A549 (cell line): Measurements from ENCODE around the gene PTPRJ. TPM values are rescaled to one million over a fixed set of nuclear protein-coding genes. Genes with fewer than 3 reads are reported as not detected.

Experiments used
- ATAC-seq, 2 experiments: fragments of 200-7000 bp in 1 of 2; fragments of >200 bp in 1 of 2; cut with Nextera tagmentation in 1 of 2; cut with Tn5 transposase in 1 of 2; 3 replicates each; pipeline versions ENCODE4 v1.8.0 to v1.9.1; 2018 to 2020; ENCODE audit warnings: mild to moderate bottlenecking in 1 of 2, moderate library complexity in 1 of 2
- CTCF ChIA-PET: fragments of 300-600 bp; sonication (Branson Sonifier 250); formaldehyde crosslinking; extraction: SDS; loops from one replicate; lab custom pipeline; 2021; ENCODE audit warnings: antibody characterized with exemption, inconsistent platforms; lab: Yijun Ruan, JAX
- POLR2A ChIA-PET: fragments of 350-600 bp; formaldehyde crosslinking; extraction: SDS; loops from one replicate; lab custom pipeline; 2021; ENCODE audit warnings: antibody characterized with exemption, inconsistent platforms; lab: Yijun Ruan, JAX
- DNase-seq, 2 experiments: peaks; one replicate each; pipeline versions ENCODE4 v3.0.0 to v3.0.0-alpha.2; 2011 to 2016; ENCODE audit warnings: low read depth in 1 of 2, low spot score in 1 of 2
- FAIRE-seq: peaks from 2 replicates; lab custom pipeline; 2011; peaks lifted over from hg19 to GRCh38; lab: Jason Lieb, UNC
- H3K27ac ChIP-seq, 2 experiments: fragments of >200 bp; sonication (Bioruptor Twin); formaldehyde crosslinking; 3 replicates each; pipeline ENCODE4 v1.5.1; 2016 to 2017
- H3K4me1 ChIP-seq: fragments of >200 bp; sonication (Bioruptor Twin); formaldehyde crosslinking; 3 replicates; pipeline ENCODE4 v1.6.1; 2016
- H3K4me2 ChIP-seq: fragments of >200 bp; sonication (Bioruptor Twin); formaldehyde crosslinking; 3 replicates; pipeline ENCODE4 v1.6.1; 2016
- H3K4me3 ChIP-seq: fragments of >200 bp; sonication (Bioruptor Twin); formaldehyde crosslinking; 3 replicates; pipeline ENCODE4 v1.5.1; 2016
- H3K9me3 ChIP-seq: fragments of >200 bp; sonication (Bioruptor Twin); formaldehyde crosslinking; 3 replicates; pipeline ENCODE4 v1.6.1; 2016
- ATOH8 ChIP-seq: fragments of 250-450 bp; sonication (Bioruptor Pico); IDR thresholded peaks from 2 replicates; pipeline ENCODE4 v1.5.0; 2020; ENCODE audit warnings: low read depth, mild to moderate bottlenecking, moderate library complexity
- BCL3 ChIP-seq: fragments of >200 bp; sonication (Bioruptor Twin); formaldehyde crosslinking; IDR thresholded peaks from 3 replicates; pipeline ENCODE4 v1.6.1; 2016
- BHLHE40 ChIP-seq: IDR thresholded peaks from 2 replicates; pipeline ENCODE4 v1.6.1; 2012; ENCODE audit warnings: low read depth, low read length, inconsistent platforms
- CEBPB ChIP-seq, 2 experiments: fragments of >200 bp in 1 of 2; sonication (Bioruptor Twin) in 1 of 2; formaldehyde crosslinking in 1 of 2; IDR thresholded peaks; 2 replicates each; pipeline ENCODE4 v1.6.1; 2012 to 2016
- CHD2 ChIP-seq: fragments of 150-350 bp; IDR thresholded peaks from 2 replicates; pipeline ENCODE4 v1.6.1; 2014; ENCODE audit warnings: low read length; ENCODE audit not compliant: partially characterized antibody
- CTCF ChIP-seq: fragments of >200 bp; sonication (Bioruptor Twin); formaldehyde crosslinking; IDR thresholded peaks from 3 replicates; pipeline ENCODE4 v1.5.1; 2016
- E2F6 ChIP-seq: IDR thresholded peaks from 2 replicates; pipeline ENCODE4 v1.6.1; 2012; ENCODE audit warnings: low read depth, borderline replicate concordance
- EHF ChIP-seq: fragments of 250-450 bp; sonication (Bioruptor Pico); IDR thresholded peaks from 2 replicates; pipeline ENCODE4 v1.5.0; 2020; ENCODE audit warnings: mild to moderate bottlenecking
- EP300 ChIP-seq, 2 experiments: fragments of >200 bp; sonication (Bioruptor Twin); formaldehyde crosslinking; IDR thresholded peaks; 2 replicates in 1 of 2; 3 replicates in 1 of 2; pipeline ENCODE4 v1.6.1; 2016 to 2017
- FOSL2 ChIP-seq, 2 experiments: fragments of 450-650 bp in 1 of 2; fragments of >200 bp in 1 of 2; sonication (Bioruptor Twin) in 1 of 2; formaldehyde crosslinking; IDR thresholded peaks; 2 replicates each; pipeline versions ENCODE4 v1.5.0 to v1.6.1; 2016 to 2020; ENCODE audit warnings: mild to moderate bottlenecking in 1 of 2, moderate library complexity in 1 of 2
- FOXS1 ChIP-seq: fragments of 250-450 bp; sonication (Bioruptor Pico); IDR thresholded peaks from 2 replicates; pipeline ENCODE4 v1.5.0; 2020; ENCODE audit warnings: mild to moderate bottlenecking, moderate library complexity
- GATA3 ChIP-seq: IDR thresholded peaks from 2 replicates; pipeline ENCODE4 v1.6.1; 2012; ENCODE audit warnings: borderline replicate concordance
- HDAC2 ChIP-seq: fragments of 200-600 bp; sonication (generic); IDR thresholded peaks from 2 replicates; pipeline ENCODE4 v1.6.1; 2016
- HOXA7 ChIP-seq: fragments of 250-450 bp; sonication (Bioruptor Pico); IDR thresholded peaks from 2 replicates; pipeline ENCODE4 v1.5.0; 2020; ENCODE audit warnings: mild to moderate bottlenecking, moderate library complexity
- HOXB13 ChIP-seq: fragments of 250-450 bp; sonication (Bioruptor Pico); IDR thresholded peaks from 2 replicates; pipeline ENCODE4 v1.5.0; 2020; ENCODE audit warnings: low read depth, mild to moderate bottlenecking, moderate library complexity
- HOXB5 ChIP-seq: fragments of 250-450 bp; sonication (Bioruptor Pico); IDR thresholded peaks from 2 replicates; pipeline ENCODE4 v1.5.0; 2020; ENCODE audit warnings: mild to moderate bottlenecking, moderate library complexity
- JUN ChIP-seq, 2 experiments: fragments of >200 bp; sonication (Bioruptor Twin); formaldehyde crosslinking; IDR thresholded peaks; 2 replicates in 1 of 2; 3 replicates in 1 of 2; pipeline ENCODE4 v1.6.1; 2016 to 2017
- JUNB ChIP-seq: fragments of >200 bp; sonication (Bioruptor Twin); formaldehyde crosslinking; IDR thresholded peaks from 2 replicates; pipeline ENCODE4 v1.6.1; 2016
- KDM1A ChIP-seq: fragments of 200-600 bp; sonication (generic); IDR thresholded peaks from 2 replicates; pipeline ENCODE4 v1.6.1; 2016; ENCODE audit warnings: low read depth, mild to moderate bottlenecking
- KDM5A ChIP-seq: fragments of 200-600 bp; sonication (generic); IDR thresholded peaks from 2 replicates; pipeline ENCODE4 v1.6.1; 2016; ENCODE audit warnings: antibody characterized with exemption, mild to moderate bottlenecking
- MAFK ChIP-seq: fragments of 450-650 bp; IDR thresholded peaks from 2 replicates; pipeline ENCODE4 v1.6.1; 2014; ENCODE audit not compliant: partially characterized antibody
- NFE2L2 ChIP-seq: fragments of 150-350 bp; conservative IDR thresholded peaks from 2 replicates; pipeline ENCODE4 v1.6.1; 2014; ENCODE audit warnings: low read length
- RAD21 ChIP-seq, 2 experiments: fragments of >200 bp in 1 of 2; sonication (Bioruptor Twin) in 1 of 2; formaldehyde crosslinking in 1 of 2; IDR thresholded peaks in 1 of 2; conservative IDR thresholded peaks in 1 of 2; 2 replicates in 1 of 2; 3 replicates in 1 of 2; pipeline ENCODE4 v1.6.1; 2012 to 2018; ENCODE audit warnings: inconsistent platforms in 1 of 2
- RCOR1 ChIP-seq: fragments of 150-350 bp; IDR thresholded peaks from 2 replicates; pipeline ENCODE4 v1.6.1; 2014; ENCODE audit warnings: antibody characterized with exemption, low read length, low read depth
- RFX5 ChIP-seq: fragments of 450-650 bp; IDR thresholded peaks from 2 replicates; pipeline ENCODE4 v1.7.1; 2014; ENCODE audit warnings: antibody characterized with exemption, mild to moderate bottlenecking, moderate library complexity
- SMC3 ChIP-seq: fragments of >200 bp; sonication (Bioruptor Twin); formaldehyde crosslinking; IDR thresholded peaks from 3 replicates; pipeline ENCODE4 v1.6.1; 2018; ENCODE audit warnings: inconsistent platforms
- TP53 ChIP-seq: fragments of 250-450 bp; sonication (Bioruptor Pico); IDR thresholded peaks from 2 replicates; pipeline ENCODE4 v1.5.0; 2021; ENCODE audit warnings: mild to moderate bottlenecking, moderate library complexity
- ZSCAN20 ChIP-seq: fragments of 250-450 bp; sonication (Bioruptor Pico); IDR thresholded peaks from 2 replicates; pipeline ENCODE4 v1.8.0; 2022; ENCODE audit warnings: mild to moderate bottlenecking, moderate library complexity
- WGBS: methylation state at CpG from one replicate; pipeline ENCODE4 v1.1.6; 2017; ENCODE audit errors: missing lambda C conversion rate; 5-methylcytosine and 5-hydroxymethylcytosine counted together
- polyA plus RNA-seq, 4 experiments: library from polyadenylated mRNA; depleted of rRNA in 3 of 4; stranded (reverse); fragments of >200 nt; fragmentation: RNase III in 1 of 4; extraction: RNeasy Plus Mini Kit Qiagen cat#74134 plus additional on column Dnase treatment in 1 of 4; gene quantifications; 2 replicates in 3 of 4; 3 replicates in 1 of 4; pipeline ENCODE4 v1.2.3, GENCODE V29; 2011 to 2017
- TF ChIP-seq, protein P1 (sequence below): fragments of 450-650 bp; IDR thresholded peaks from 2 replicates; pipeline ENCODE4 v1.6.1; 2014; ENCODE audit warnings: antibody characterized with exemption
- TF ChIP-seq, protein P2 (sequence below): IDR thresholded peaks from 2 replicates; pipeline ENCODE4 v1.6.1; 2012
- TF ChIP-seq, protein P3 (sequence below): IDR thresholded peaks from 2 replicates; pipeline ENCODE4 v1.6.1; 2012
- TF ChIP-seq, protein P4 (sequence below): fragments of >200 bp; sonication (Bioruptor Twin); formaldehyde crosslinking; IDR thresholded peaks from 2 replicates; pipeline ENCODE4 v1.6.1; 2016

The PTPRJ gene
- polyA plus RNA-seq, 2 of the 4 experiments (the other 2 are of a cell fraction), result 30.3 to 50.5 TPM

- Histone ChIP-seq H3K4me2 (peak overlapping the region; percentile 63), H3K27ac (peak overlapping the region; percentile 87), H3K4me1 (peaks cover 66% of the 10 kb centered on the region), H3K9me3 (no peaks in the 10 kb centered on the region), H3K4me3 (no peak overlapping the region)
- TF ChIP-seq ATOH8 (CRISPR knock-in tag), result peak; percentile 82
- peak; percentile 55; the same call in 1 of the 2 replicates for TF ChIP-seq BHLHE40
- peak; percentile 92 for TF ChIP-seq FOSL2 (IDR thresholded peaks at IDR 0.05)
- TF ChIP-seq FOSL2 (CRISPR knock-in tag; IDR thresholded peaks at IDR 0.05), result peak; percentile 98
- 0 out of 2 replicates have a peak, but pooled peaks have one; percentile 47 for TF ChIP-seq TP53 (CRISPR knock-in tag)
- TF ChIP-seq RCOR1, result no peak
- TF ChIP-seq GATA3, result peak; percentile 87
- TF ChIP-seq, protein P1, sequence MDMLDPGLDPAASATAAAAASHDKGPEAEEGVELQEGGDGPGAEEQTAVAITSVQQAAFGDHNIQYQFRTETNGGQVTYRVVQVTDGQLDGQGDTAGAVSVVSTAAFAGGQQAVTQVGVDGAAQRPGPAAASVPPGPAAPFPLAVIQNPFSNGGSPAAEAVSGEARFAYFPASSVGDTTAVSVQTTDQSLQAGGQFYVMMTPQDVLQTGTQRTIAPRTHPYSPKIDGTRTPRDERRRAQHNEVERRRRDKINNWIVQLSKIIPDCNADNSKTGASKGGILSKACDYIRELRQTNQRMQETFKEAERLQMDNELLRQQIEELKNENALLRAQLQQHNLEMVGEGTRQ, result no peak
- TF ChIP-seq HOXB5 (CRISPR knock-in tag), result peak; percentile 78
- TF ChIP-seq HOXB13 (CRISPR knock-in tag), result peak; percentile 82
- no peak for TF ChIP-seq CTCF
- peak; percentile 15 to 37; a peak in 4 of 5 replicates for TF ChIP-seq RAD21 (conservative IDR thresholded peaks at IDR 0.05 in 1 of 2, IDR thresholded peaks at IDR 0.05 in 1 of 2)
- no peak for TF ChIP-seq ZSCAN20 (CRISPR knock-in tag)
- 0 out of 3 replicates have a peak, but pooled peaks have one; percentile 80 for TF ChIP-seq BCL3
- TF ChIP-seq, protein P2, sequence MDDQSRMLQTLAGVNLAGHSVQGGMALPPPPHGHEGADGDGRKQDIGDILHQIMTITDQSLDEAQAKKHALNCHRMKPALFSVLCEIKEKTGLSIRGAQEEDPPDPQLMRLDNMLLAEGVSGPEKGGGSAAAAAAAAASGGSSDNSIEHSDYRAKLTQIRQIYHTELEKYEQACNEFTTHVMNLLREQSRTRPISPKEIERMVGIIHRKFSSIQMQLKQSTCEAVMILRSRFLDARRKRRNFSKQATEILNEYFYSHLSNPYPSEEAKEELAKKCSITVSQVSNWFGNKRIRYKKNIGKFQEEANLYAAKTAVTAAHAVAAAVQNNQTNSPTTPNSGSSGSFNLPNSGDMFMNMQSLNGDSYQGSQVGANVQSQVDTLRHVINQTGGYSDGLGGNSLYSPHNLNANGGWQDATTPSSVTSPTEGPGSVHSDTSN, result peak; percentile 71
- TF ChIP-seq JUNB, result peak; percentile 92
- TF ChIP-seq, protein P3, sequence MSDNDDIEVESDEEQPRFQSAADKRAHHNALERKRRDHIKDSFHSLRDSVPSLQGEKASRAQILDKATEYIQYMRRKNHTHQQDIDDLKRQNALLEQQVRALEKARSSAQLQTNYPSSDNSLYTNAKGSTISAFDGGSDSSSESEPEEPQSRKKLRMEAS, result peak; percentile 91
- peak; percentile 76 to 94; a peak in 3 of 4 replicates for TF ChIP-seq CEBPB (IDR thresholded peaks at IDR 0.05)
- peak; percentile 77 to 87; a peak in 3 of 5 replicates for TF ChIP-seq JUN (IDR thresholded peaks at IDR 0.05)
- peak; percentile 72; the same call in 1 of the 2 replicates for TF ChIP-seq E2F6
- peak; percentile 41; the same call in 2 of the 3 replicates for TF ChIP-seq SMC3
- TF ChIP-seq, protein P4, sequence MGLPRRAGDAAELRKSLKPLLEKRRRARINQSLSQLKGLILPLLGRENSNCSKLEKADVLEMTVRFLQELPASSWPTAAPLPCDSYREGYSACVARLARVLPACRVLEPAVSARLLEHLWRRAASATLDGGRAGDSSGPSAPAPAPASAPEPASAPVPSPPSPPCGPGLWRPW, result peak; percentile 56; the same call in 1 of the 2 replicates
- peak; percentile 76 to 92; a peak in 3 of 5 replicates for TF ChIP-seq EP300 (IDR thresholded peaks at IDR 0.05)
- peak; percentile 52; the same call in 1 of the 2 replicates for TF ChIP-seq EHF (CRISPR knock-in tag)
- TF ChIP-seq KDM1A, result peak; percentile 89; the same call in 1 of the 2 replicates
- TF ChIP-seq FOXS1 (CRISPR knock-in tag), result no peak
- peak; percentile 78; the same call in 1 of the 2 replicates for TF ChIP-seq HDAC2
- TF ChIP-seq NFE2L2, result peak; percentile 90
- no peak for TF ChIP-seq CHD2
- no peak for TF ChIP-seq KDM5A
- TF ChIP-seq MAFK, result peak; percentile 97
- TF ChIP-seq RFX5, result no peak
- TF ChIP-seq HOXA7, result 0 out of 2 replicates have a peak, but pooled peaks have one; percentile 25
- ChIA-PET CTCF (interaction anchor here (1.0 to 20.3 kb wide), 8 partner anchors 8 to 162 kb away, joined by 4 to 478 read pairs (median 6); no protein-coding TSS in a partner anchor), POLR2A (interaction anchor here (0.6 to 3.3 kb wide), 7 partner anchors 10 to 162 kb away, joined by 3 to 15 read pairs (median 4); partner anchors contain the start of gene PTPRJ)
- FAIRE-seq, result no peak
- peak; percentile 88 to 94 for ATAC-seq
- WGBS, result 2% methylated on average over 10 of the region's 10 CpGs
- peak; percentile 95 to 98 for DNase-seq
Measured at GRCh38 chr11:47946682-47947559, 33.4 kb upstream of the PTPRJ start.
